Common myeloid progenitor, CD34-positive (primary cell): ENCODE measurements around the gene PRKCH.

Source experiments
- CTCF ChIA-PET: fragments of 350-600 bp; sonication (Branson Sonifier 250); formaldehyde crosslinking; loops from one replicate; lab custom pipeline; 2021; ENCODE audit warnings: antibody characterized with exemption; lab: Charles Lee
- POLR2A ChIA-PET: fragments of 350-600 bp; sonication (Branson Sonifier 250); formaldehyde crosslinking; loops from one replicate; lab custom pipeline; 2021; ENCODE audit warnings: antibody characterized with exemption; lab: Charles Lee
- DNase-seq, 3 donors: peaks; one replicate each; pipeline versions ENCODE4 v3.0.0 to v3.0.0-alpha.2; 2013
- H3K27ac ChIP-seq, 2 experiments: 1 replicate in 1 of 2; 2 replicates in 1 of 2; pipeline ENCODE4 v1.7.0; 2013; ENCODE audit warnings: inconsistent platforms in 2 of 2, low read length in 2 of 2, mild to moderate bottlenecking in 2 of 2, low read depth in 1 of 2, moderate library complexity in 1 of 2; ENCODE audit not compliant: severe bottlenecking in 2 of 2, insufficient read depth in 1 of 2, poor library complexity in 1 of 2
- H3K27me3 ChIP-seq, 5 experiments: replicated peaks in 2 of 5; 1 replicate in 3 of 5; 2 replicates in 2 of 5; pipeline versions ENCODE4 v1.6.1 to v1.7.0; 2013; ENCODE audit warnings: low read length in 4 of 5, mild to moderate bottlenecking in 2 of 5, moderate library complexity in 2 of 5, inconsistent platforms in 1 of 5; ENCODE audit not compliant: insufficient read depth in 5 of 5, control insufficient read depth in 4 of 5
- H3K36me3 ChIP-seq, 4 experiments: 1 replicate in 2 of 4; 2 replicates in 2 of 4; pipeline versions ENCODE4 v1.6.1 to v1.7.0; 2013; ENCODE audit warnings: low read length in 3 of 4, control low read depth in 1 of 4, mild to moderate bottlenecking in 1 of 4; ENCODE audit not compliant: control insufficient read depth in 4 of 4, insufficient read depth in 4 of 4
- H3K4me1 ChIP-seq, 4 experiments: 1 replicate in 3 of 4; 2 replicates in 1 of 4; pipeline versions ENCODE4 v1.6.1 to v1.7.1; 2013; ENCODE audit warnings: low read length in 3 of 4, mild to moderate bottlenecking in 3 of 4, control low read depth in 1 of 4, inconsistent platforms in 1 of 4, moderate library complexity in 1 of 4; ENCODE audit not compliant: control insufficient read depth in 4 of 4, insufficient read depth in 4 of 4; ENCODE audit errors: control extremely low read depth in 1 of 4
- H3K4me3 ChIP-seq, 7 experiments: 1 replicate in 4 of 7; 2 replicates in 3 of 7; pipeline versions ENCODE4 v1.5.1 to v1.7.0; 2013; ENCODE audit warnings: mild to moderate bottlenecking in 7 of 7, low read length in 6 of 7, moderate library complexity in 6 of 7, inconsistent platforms in 2 of 7, low read depth in 2 of 7, control low read depth in 1 of 7; ENCODE audit not compliant: insufficient read depth in 4 of 7, control insufficient read depth in 1 of 7; ENCODE audit errors: extremely low read depth in 1 of 7
- H3K9me3 ChIP-seq, 5 experiments: 1 replicate in 4 of 5; 2 replicates in 1 of 5; pipeline versions ENCODE4 v1.6.1 to v1.7.1; 2013; ENCODE audit warnings: low read length in 4 of 5, mild to moderate bottlenecking in 2 of 5, inconsistent platforms in 1 of 5, low read depth in 1 of 5, moderate library complexity in 1 of 5; ENCODE audit not compliant: control insufficient read depth in 4 of 5, insufficient read depth in 2 of 5; ENCODE audit errors: control extremely low read depth in 1 of 5
- WGBS: methylation state at CpG from one replicate; pipeline ENCODE4 v1.1.5; 2013; ENCODE audit not compliant: insufficient coverage; 5-methylcytosine and 5-hydroxymethylcytosine counted together

PRKCH gene

GRCh38 chr14:61479746-61480502 is 158.5 kb downstream of the PRKCH start:
- CTCF ChIA-PET, result interaction anchor here (0.8 to 3.1 kb wide), 8 partner anchors 9 to 183 kb away, joined by 3 to 10 read pairs (median 4); no protein-coding TSS in a partner anchor
- WGBS, result 100% methylated on average over 2 of the region's 3 CpGs
- Histone ChIP-seq H3K27me3 (no peaks in the 10 kb centered on the region), H3K4me1 (peaks cover 32 to 59% (median 46%) of the 10 kb centered on the region in 4 experiments), H3K27ac (peak overlapping the region in 1 of 2 experiments; percentile 40), H3K36me3 (peaks cover 0 to 12% (median 2%) of the 10 kb centered on the region in 4 experiments), H3K4me3 (no peak overlapping the region), H3K9me3 (no peaks in the 10 kb centered on the region)
- peak; percentile 30 to 79 (median 75) for DNase-seq
- POLR2A ChIA-PET, result interaction anchor here (0.9 to 1.3 kb wide), 2 partner anchors 8 to 215 kb away, joined by 3 read pairs; partner anchors contain the start of gene HIF1A

DNA sequence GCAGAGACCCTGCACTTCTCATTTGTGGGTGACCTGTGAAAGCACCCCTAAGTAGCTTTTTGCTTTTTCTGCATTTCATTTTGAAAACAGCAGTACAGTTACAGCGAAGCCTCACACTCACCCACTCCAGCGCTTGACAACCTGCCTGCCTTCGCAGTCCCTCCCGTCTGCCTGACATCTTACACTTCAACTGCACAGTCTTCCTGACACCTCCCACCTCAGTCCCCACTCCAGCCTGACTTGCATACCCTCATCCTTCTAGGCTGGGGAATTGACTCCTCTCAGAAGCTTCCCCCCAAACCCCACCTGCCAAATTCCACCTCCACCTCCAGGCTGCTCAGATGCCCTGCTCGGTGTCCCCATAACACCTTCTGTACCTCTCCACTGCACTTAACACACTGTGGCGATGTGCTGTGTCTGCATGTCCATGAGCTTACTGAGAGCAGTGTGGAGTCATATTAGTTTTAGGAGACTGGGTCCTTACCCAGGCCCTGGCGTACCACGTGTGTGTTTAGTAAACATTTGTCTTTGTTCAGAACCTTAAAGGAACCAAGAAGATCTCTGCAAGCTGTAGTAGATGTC is 159.4 kb downstream of the PRKCH start:
- no peaks in the 10 kb centered on the region for H3K27me3 ChIP-seq
- no peak for DNase-seq
- ChIA-PET CTCF (interaction anchor here (0.8 to 3.1 kb wide), 4 partner anchors 10 to 32 kb away, joined by 3 to 10 read pairs (median 6); no protein-coding TSS in a partner anchor), POLR2A (interaction anchor here (0.6 to 1.3 kb wide), 3 partner anchors 9 to 263 kb away, joined by 3 to 4 read pairs (median 3); partner anchors contain the start of gene HIF1A)
- H3K36me3 ChIP-seq, result peaks cover 0 to 21% (median 3%) of the 10 kb centered on the region in 4 experiments
- no peak overlapping the region for H3K27ac ChIP-seq
- H3K4me1 ChIP-seq, result peaks cover 26 to 50% (median 42%) of the 10 kb centered on the region in 4 experiments
- 96% methylated on average over 6 of the region's 8 CpGs for WGBS
- no peak overlapping the region for H3K4me3 ChIP-seq
- no peaks in the 10 kb centered on the region for H3K9me3 ChIP-seq

DNA sequence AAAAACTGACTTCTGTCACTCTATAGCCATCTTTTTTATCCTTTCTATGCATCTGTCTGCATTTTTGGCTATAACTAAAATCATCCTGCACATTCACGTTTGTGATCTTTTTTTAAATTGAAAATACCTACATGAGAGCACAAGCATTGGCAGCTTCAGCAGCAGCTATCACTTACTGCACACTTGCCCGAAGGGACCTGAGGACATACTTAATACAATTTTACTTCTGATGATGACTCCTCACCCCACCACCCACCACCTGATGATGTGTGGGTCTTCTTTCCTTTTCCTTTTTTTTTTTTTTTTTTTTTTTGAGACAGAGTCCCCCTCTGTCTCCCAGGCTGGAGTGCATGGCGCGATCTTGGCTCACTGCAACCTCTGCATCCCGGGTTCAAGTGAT is 160.3 kb downstream of the PRKCH start:
- ChIA-PET CTCF (interaction anchor here (3.1 kb wide), 1 partner anchor 11 kb away, joined by 10 read pairs; no protein-coding TSS in a partner anchor), POLR2A (no interaction called here)
- no peaks in the 10 kb centered on the region for H3K9me3 ChIP-seq
- WGBS, result 93% methylated on average over 4 of the region's 5 CpGs
- H3K27ac ChIP-seq, result no peak overlapping the region
- H3K36me3 ChIP-seq, result peaks cover 0 to 28% (median 3%) of the 10 kb centered on the region in 4 experiments
- peaks cover 17 to 41% (median 33%) of the 10 kb centered on the region in 4 experiments for H3K4me1 ChIP-seq
- no peak for DNase-seq
- no peaks in the 10 kb centered on the region for H3K27me3 ChIP-seq
- no peak overlapping the region for H3K4me3 ChIP-seq

- POLR2A ChIA-PET, result no interaction called here
Measured at GRCh38 chr14:61482348-61483206, 161.2 kb downstream of the PRKCH start.

DNA sequence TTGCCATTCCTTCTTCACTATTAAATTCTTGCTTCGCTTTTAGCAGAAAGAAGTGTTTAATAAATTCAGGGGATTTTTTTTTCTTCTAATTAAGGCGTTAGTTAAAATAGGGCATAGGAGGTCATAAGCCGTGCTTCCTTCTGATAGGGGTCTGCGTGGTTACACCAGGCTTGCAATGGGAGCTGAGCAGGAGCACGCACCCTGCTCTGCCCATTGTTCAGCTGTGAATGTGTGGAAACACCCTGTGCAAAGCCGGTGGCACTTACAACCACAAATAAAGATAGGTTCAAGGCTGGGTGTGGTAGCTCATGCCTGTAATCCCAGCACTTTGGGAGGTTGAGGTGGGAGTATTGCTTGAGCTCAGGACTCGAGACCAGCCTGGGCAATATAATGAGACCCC is 162.1 kb downstream of the PRKCH start:
- WGBS, result 85% methylated on average over 4 of the region's 7 CpGs
- Histone ChIP-seq H3K27ac (no peak overlapping the region), H3K27me3 (no peaks in the 10 kb centered on the region), H3K36me3 (peaks cover 0 to 40% (median 6%) of the 10 kb centered on the region in 4 experiments), H3K9me3 (no peaks in the 10 kb centered on the region), H3K4me3 (no peak overlapping the region), H3K4me1 (peaks cover 11 to 24% (median 17%) of the 10 kb centered on the region in 4 experiments)
- no peak for DNase-seq
- CTCF ChIA-PET, result interaction anchor here (1.0 to 1.6 kb wide), 3 partner anchors 10 to 15 kb away, joined by 3 to 8 read pairs (median 5); no protein-coding TSS in a partner anchor
- POLR2A ChIA-PET, result no interaction called here

More at GRCh38 chr14:61482348-61483206, 161.2 kb downstream of the PRKCH start:
- CTCF ChIA-PET, result interaction anchor here (1.3 to 1.6 kb wide), 2 partner anchors 11 to 13 kb away, joined by 5 to 8 read pairs; no protein-coding TSS in a partner anchor
- 97% methylated on average over 8 of the region's 8 CpGs for WGBS
- no peak for DNase-seq
- no peak overlapping the region for H3K27ac ChIP-seq
- H3K27me3 ChIP-seq, result no peaks in the 10 kb centered on the region
- H3K9me3 ChIP-seq, result no peaks in the 10 kb centered on the region
- no peak overlapping the region for H3K4me3 ChIP-seq
- peaks cover 17 to 32% (median 26%) of the 10 kb centered on the region in 4 experiments for H3K4me1 ChIP-seq
- peaks cover 0 to 36% (median 6%) of the 10 kb centered on the region in 4 experiments for H3K36me3 ChIP-seq

- DNase-seq, result no peak
- H3K27me3 ChIP-seq, result no peaks in the 10 kb centered on the region
- peaks cover 6 to 18% (median 11%) of the 10 kb centered on the region in 4 experiments for H3K4me1 ChIP-seq
- ChIA-PET CTCF (interaction anchor here (1.0 to 1.3 kb wide), 2 partner anchors 9 to 15 kb away, joined by 3 to 8 read pairs; no protein-coding TSS in a partner anchor), POLR2A (interaction anchor here (0.6 kb wide), 1 partner anchor 263 kb away, joined by 3 read pairs; no protein-coding TSS in a partner anchor)
- no peak overlapping the region for H3K4me3 ChIP-seq
- 92% methylated on average over 6 of the region's 9 CpGs for WGBS
- H3K36me3 ChIP-seq, result peaks cover 0 to 43% (median 6%) of the 10 kb centered on the region in 4 experiments
- no peak overlapping the region for H3K27ac ChIP-seq
- no peaks in the 10 kb centered on the region for H3K9me3 ChIP-seq
Measured at GRCh38 chr14:61484031-61484430, 162.7 kb downstream of the PRKCH start.
